ENCODE measurements around the gene WWOX.

- TF ChIP-seq, protein P1, sequence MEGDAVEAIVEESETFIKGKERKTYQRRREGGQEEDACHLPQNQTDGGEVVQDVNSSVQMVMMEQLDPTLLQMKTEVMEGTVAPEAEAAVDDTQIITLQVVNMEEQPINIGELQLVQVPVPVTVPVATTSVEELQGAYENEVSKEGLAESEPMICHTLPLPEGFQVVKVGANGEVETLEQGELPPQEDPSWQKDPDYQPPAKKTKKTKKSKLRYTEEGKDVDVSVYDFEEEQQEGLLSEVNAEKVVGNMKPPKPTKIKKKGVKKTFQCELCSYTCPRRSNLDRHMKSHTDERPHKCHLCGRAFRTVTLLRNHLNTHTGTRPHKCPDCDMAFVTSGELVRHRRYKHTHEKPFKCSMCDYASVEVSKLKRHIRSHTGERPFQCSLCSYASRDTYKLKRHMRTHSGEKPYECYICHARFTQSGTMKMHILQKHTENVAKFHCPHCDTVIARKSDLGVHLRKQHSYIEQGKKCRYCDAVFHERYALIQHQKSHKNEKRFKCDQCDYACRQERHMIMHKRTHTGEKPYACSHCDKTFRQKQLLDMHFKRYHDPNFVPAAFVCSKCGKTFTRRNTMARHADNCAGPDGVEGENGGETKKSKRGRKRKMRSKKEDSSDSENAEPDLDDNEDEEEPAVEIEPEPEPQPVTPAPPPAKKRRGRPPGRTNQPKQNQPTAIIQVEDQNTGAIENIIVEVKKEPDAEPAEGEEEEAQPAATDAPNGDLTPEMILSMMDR (IDR thresholded peaks at IDR 0.05; ENCODE audit: extremely low read depth in 1 of 2, insufficient read depth in 1 of 2, low read depth in 1 of 2, low read length in 2 of 2): no peak
- no peak for TF ChIP-seq JUN (IDR thresholded peaks at IDR 0.05; ENCODE audit: borderline replicate concordance, insufficient read depth, insufficient read length, low read depth)
- no peak for TF ChIP-seq POLR2AphosphoS5 (IDR thresholded peaks at IDR 0.05; ENCODE audit: insufficient read depth, low read depth, low read length)
- TF ChIP-seq POLR2A (IDR thresholded peaks at IDR 0.05; ENCODE audit: low read depth, low read length): no peak
Measured at GRCh38 chr16:78882150-78882549, 782.7 kb downstream of the WWOX start.
